Panc1 (cell line): ENCODE results near the gene CCDC121. TPM values are rescaled to one million over a fixed set of nuclear protein-coding genes. Genes with fewer than 3 reads are reported as not detected.

Experiments
- ATAC-seq: fragments of 200-7000 bp; cut with Tn5 transposase; 2 replicates; pipeline ENCODE4 v1.9.1; 2020; ENCODE audit warnings: mild to moderate bottlenecking, moderate library complexity
- BruUV-seq: library from RNA; stranded (reverse); fragments of 400-500 nt; replicated peaks from 2 replicates; lab custom pipeline; 2021; lab: Mats Ljungman, UMichigan
- CTCF ChIA-PET: fragments of 300-600 bp; sonication (Branson Sonifier 250); formaldehyde crosslinking; loops from one replicate; lab custom pipeline; 2022; ENCODE audit warnings: antibody characterized with exemption; lab: Charles Lee
- POLR2A ChIA-PET: fragments of 300-600 bp; sonication (Branson Sonifier 250); formaldehyde crosslinking; loops from one replicate; lab custom pipeline; 2022; ENCODE audit warnings: antibody characterized with exemption; lab: Charles Lee
- DNase-seq: peaks from one replicate; pipeline ENCODE4 v3.0.0-alpha.2; 2010; ENCODE audit warnings: low read depth, low spot score
- H3K27ac ChIP-seq: 2 replicates; pipeline ENCODE4 v1.5.1; 2011; ENCODE audit warnings: mild to moderate bottlenecking, low read length, inconsistent platforms
- H3K27me3 ChIP-seq: fragments of 200-500 bp; sonication (Bioruptor generic); 2 replicates; pipeline ENCODE4 v1.6.0; 2014; ENCODE audit warnings: low read length, inconsistent platforms; ENCODE audit not compliant: control insufficient read depth, insufficient read depth
- H3K36me3 ChIP-seq: fragments of 200-500 bp; sonication (Bioruptor generic); 2 replicates; pipeline ENCODE4 v1.5.1; 2014; ENCODE audit warnings: inconsistent platforms, mild to moderate bottlenecking, low read length, moderate library complexity; ENCODE audit not compliant: control insufficient read depth, insufficient read depth
- H3K4me1 ChIP-seq: 2 replicates; pipeline ENCODE4 v1.5.1; 2011; ENCODE audit warnings: inconsistent platforms, mild to moderate bottlenecking, low read length, moderate library complexity; ENCODE audit not compliant: control insufficient read depth, insufficient read depth
- H3K4me3 ChIP-seq, 2 experiments: 2 replicates each; pipeline ENCODE4 v1.5.1; 2011 to 2012; ENCODE audit warnings: low read depth in 2 of 2, low read length in 2 of 2, mild to moderate bottlenecking in 2 of 2, inconsistent platforms in 1 of 2, moderate library complexity in 1 of 2
- H3K9me3 ChIP-seq: fragments of 200-500 bp; sonication (Bioruptor generic); 2 replicates; pipeline ENCODE4 v1.5.1; 2014; ENCODE audit warnings: low read depth, mild to moderate bottlenecking, inconsistent platforms, low read length, moderate library complexity; ENCODE audit not compliant: control insufficient read depth, insufficient read depth
- CTCF ChIP-seq: fragments of 450-650 bp; IDR thresholded peaks from 2 replicates; pipeline ENCODE4 v1.5.1; 2017; ENCODE audit warnings: mild to moderate bottlenecking
- POLR2AphosphoS5 ChIP-seq: IDR thresholded peaks from 2 replicates; pipeline ENCODE4 v1.6.1; 2012; ENCODE audit warnings: mild to moderate bottlenecking, low read depth, low read length, moderate library complexity
- REST ChIP-seq, 2 experiments: IDR thresholded peaks; 2 replicates each; pipeline ENCODE4 v1.6.1; 2011 to 2012; ENCODE audit warnings: low read depth in 2 of 2, control low read depth in 1 of 2, low read length in 1 of 2, mild to moderate bottlenecking in 1 of 2, moderate library complexity in 1 of 2; ENCODE audit not compliant: insufficient read depth in 1 of 2
- SIN3A ChIP-seq: IDR thresholded peaks from 2 replicates; pipeline ENCODE4 v1.6.1; 2012; ENCODE audit warnings: low read depth, mild to moderate bottlenecking, low read length, moderate library complexity, borderline replicate concordance; ENCODE audit not compliant: insufficient read depth
- TCF7L2 ChIP-seq: IDR thresholded peaks from 2 replicates; pipeline ENCODE4 v1.6.1; 2011; ENCODE audit warnings: mild to moderate bottlenecking, low read depth, low read length, inconsistent platforms
- in situ Hi-C: cut with HindIII; loops from 2 replicates; pipeline ENCODE4 v1.10.0; 2016; ENCODE audit warnings: low sequenced_read_pairs, low pct_unique_long_range_greater_than_20kb
- intact Hi-C: fragments of 100-400 bp; cut with micrococcal nuclease; formaldehyde crosslinking; loops from one replicate; pipeline ENCODE4 v1.10.0; 2022; ENCODE audit not compliant: unreplicated experiment
- total RNA-seq: library from RNA; stranded (reverse); gene quantifications from one replicate; pipeline ENCODE4 v1.2.1, GENCODE V29; 2021; ENCODE audit not compliant: unreplicated experiment

Gene CCDC121
- total RNA-seq, 1 experiment from 2014 or later, result 5.9 TPM

- ChIA-PET CTCF (no interaction called here), POLR2A (interaction anchor here (0.6 kb wide), 1 partner anchor 164 kb away, joined by 4 read pairs; no protein-coding TSS in a partner anchor)
- in situ Hi-C loops, result no loop called here
- H3K9me3 ChIP-seq, result peaks cover 21% of the 10 kb centered on the region; the same call in 1 of the 2 replicates
- H3K36me3 ChIP-seq, result peaks cover 7% of the 10 kb centered on the region; the same call in 1 of the 2 replicates
- no peaks in the 10 kb centered on the region for H3K27me3 ChIP-seq
- intact Hi-C loops, result no loop called here
- ATAC-seq (peak; percentile 93), DNase-seq (peak; percentile 7)
- peak within 1 kb of the TSS; percentile 47 to 88 for H3K4me3 ChIP-seq
- BruUV-seq, result no TSS peak
- TF ChIP-seq TCF7L2 (no peak; the same call in 1 of the 2 replicates), REST (IDR thresholded peaks at IDR 0.05; ENCODE audit: insufficient read depth in 1 of 2, low read depth in 2 of 2, low read length in 1 of 2) (no peak), POLR2AphosphoS5 (peak; percentile 55; the same call in 1 of the 2 replicates), SIN3A (no peak)
- H3K27ac ChIP-seq, result peak within 1 kb of the TSS; percentile 78
- peaks cover 3% of the 10 kb centered on the region; the same call in 1 of the 2 replicates for H3K4me1 ChIP-seq
These were observed 46.0 kb downstream of the CCDC121 start, which contains the start of gene ZNF512 for GRCh38 chr2:27582695-27583389. Gene ZNF512, plus strand, starts transcription at chr2:27583042. Its CDS starts 71 bp downstream, at chr2:27583113.

GRCh38 chr2:27582129-27582694 is 46.6 kb downstream of the CCDC121 start:
- TF ChIP-seq TCF7L2, result no peak
- TF ChIP-seq REST (IDR thresholded peaks at IDR 0.05; ENCODE audit: insufficient read depth in 1 of 2, low read depth in 2 of 2, low read length in 1 of 2), result no peak
- no peak for TF ChIP-seq SIN3A
- no peak for TF ChIP-seq CTCF
- no peak for TF ChIP-seq POLR2AphosphoS5
- ChIA-PET POLR2A (no interaction called here), CTCF (no interaction called here)
- Histone ChIP-seq H3K9me3 (peaks cover 25% of the 10 kb centered on the region; the same call in 1 of the 2 replicates), H3K36me3 (peaks cover 7% of the 10 kb centered on the region; the same call in 1 of the 2 replicates), H3K4me1 (peaks cover 3% of the 10 kb centered on the region; the same call in 1 of the 2 replicates), H3K4me3 (peak overlapping the region; percentile 47 to 88), H3K27me3 (no peaks in the 10 kb centered on the region), H3K27ac (peak overlapping the region; percentile 78)
- no peak for DNase-seq
- in situ Hi-C loops, result no loop called here
- intact Hi-C loops, result no loop called here
- no peak for ATAC-seq
- no TSS peak for BruUV-seq
